AG04449 (cell line): ENCODE measurements around the gene GALNT18.

Experiments
- CTCF ChIA-PET: fragments of 350-600 bp; formaldehyde crosslinking; extraction: SDS; loops from one replicate; lab custom pipeline; 2021; ENCODE audit warnings: antibody characterized with exemption; lab: Yijun Ruan, JAX
- POLR2A ChIA-PET: fragments of 400-600, 350-600 bp; formaldehyde crosslinking; extraction: SDS; loops from one replicate; lab custom pipeline; 2020; ENCODE audit warnings: antibody characterized with exemption, inconsistent platforms; lab: Yijun Ruan, JAX
- DNase-seq: peaks from one replicate; pipeline ENCODE4 v3.0.0-alpha.2; 2010; ENCODE audit warnings: low read depth, low spot score
- H3K4me3 ChIP-seq: 2 replicates; pipeline ENCODE4 v1.5.1; 2011; ENCODE audit warnings: low read depth, mild to moderate bottlenecking, control low read depth, low read length
- CTCF ChIP-seq: IDR thresholded peaks from one replicate; pipeline ENCODE4 v1.5.1; 2011; ENCODE audit warnings: mild to moderate bottlenecking, moderate library complexity, low read length, control low read depth, inconsistent platforms; ENCODE audit not compliant: insufficient read depth; ENCODE audit errors: missing control alignments

GALNT18 gene

DNA sequence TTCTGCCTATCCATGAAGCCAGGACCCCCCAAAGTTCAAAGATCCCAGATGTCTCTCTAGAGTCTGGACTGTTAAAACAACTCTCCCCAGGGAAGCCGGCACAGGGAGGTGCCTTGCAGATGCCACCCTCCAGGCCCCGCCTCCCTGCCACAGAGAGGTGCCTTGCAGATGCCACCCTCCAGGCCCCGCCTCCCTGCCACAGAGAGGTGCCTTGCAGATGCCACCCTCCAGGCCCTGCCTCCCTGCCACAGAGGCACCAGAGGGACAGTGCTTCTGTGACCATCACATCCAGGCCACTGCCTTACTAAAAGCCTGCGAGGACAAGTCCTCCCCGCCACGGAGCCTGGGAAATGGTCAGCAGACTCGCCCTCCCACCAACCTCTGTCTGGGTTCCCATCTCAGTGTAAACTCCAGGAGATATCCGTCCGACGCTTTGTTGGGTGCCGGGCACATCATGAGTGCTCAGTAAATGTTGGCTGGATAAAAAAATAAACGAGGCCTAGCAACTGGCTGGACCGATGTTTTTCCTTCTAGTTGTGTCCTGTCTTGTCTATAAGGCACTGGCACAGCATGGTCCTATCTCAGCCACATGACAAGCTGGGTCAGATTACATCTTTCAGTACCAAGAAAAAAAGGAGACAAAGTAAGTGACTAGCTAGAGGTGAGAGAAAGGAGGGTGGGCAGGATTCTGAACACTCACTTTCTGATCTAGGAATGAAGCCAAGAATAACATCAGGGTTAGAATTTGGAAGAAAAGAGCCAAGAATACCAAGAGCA is 177.6 kb downstream of the GALNT18 start:
- POLR2A ChIA-PET: no interaction called here
- no peak for DNase-seq
- no peak for TF ChIP-seq CTCF
- CTCF ChIA-PET: no interaction called here
- no peak overlapping the region for H3K4me3 ChIP-seq

GRCh38 chr11:11442791-11443190 is 179.0 kb downstream of the GALNT18 start:
- POLR2A ChIA-PET: no interaction called here
- TF ChIP-seq CTCF: no peak
- CTCF ChIA-PET: no interaction called here

DNA sequence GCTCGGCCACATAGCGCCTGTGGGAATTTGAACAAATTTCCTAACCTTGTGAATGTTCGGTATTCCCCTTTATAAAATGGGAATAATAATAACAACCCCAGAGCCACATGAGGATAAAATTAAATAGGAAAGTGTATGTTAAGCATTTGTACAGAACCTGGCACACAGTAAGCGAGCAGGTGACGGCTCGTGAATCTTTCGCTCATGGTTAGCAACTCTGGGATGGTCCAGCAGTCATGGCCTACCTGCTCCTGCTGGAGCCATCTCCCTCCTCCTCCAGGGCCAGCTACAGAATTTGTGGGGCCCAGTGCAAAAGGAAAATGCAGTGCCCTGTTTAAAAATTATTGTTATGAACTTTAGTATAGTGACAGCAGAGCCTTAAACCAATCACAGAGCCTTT is 180.3 kb downstream of the GALNT18 start:
- ChIA-PET POLR2A (no interaction called here), CTCF (no interaction called here)
- no peak for DNase-seq
- no peak for TF ChIP-seq CTCF
- H3K4me3 ChIP-seq: no peak overlapping the region

More at GRCh38 chr11:11442791-11443190, 179.0 kb downstream of the GALNT18 start:
- no peak for DNase-seq
- no peak overlapping the region for H3K4me3 ChIP-seq

DNA sequence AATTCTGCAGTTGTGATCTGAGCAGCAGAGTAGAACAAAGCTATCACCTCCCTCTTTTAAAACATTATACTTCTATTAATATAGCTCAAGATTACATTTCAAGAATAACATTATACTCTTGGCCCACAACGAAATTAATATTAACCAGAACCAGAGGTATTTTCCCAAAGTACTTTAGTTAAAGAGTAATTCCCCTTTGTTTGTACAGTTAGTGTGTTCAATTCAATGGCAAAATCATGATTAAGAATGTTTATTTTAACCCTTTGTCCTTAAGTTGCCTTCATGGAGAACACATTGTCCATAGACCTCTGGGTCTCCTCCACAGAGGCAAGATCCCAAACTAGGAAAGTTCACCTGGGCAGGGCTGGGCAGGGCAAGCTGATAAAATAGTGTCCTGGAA is 180.7 kb downstream of the GALNT18 start:
- ChIA-PET POLR2A (no interaction called here), CTCF (interaction anchor here (1.0 kb wide), 1 partner anchor 20 kb away, joined by 3 read pairs; no protein-coding TSS in a partner anchor)
- TF ChIP-seq CTCF: no peak
- no peak for DNase-seq
- H3K4me3 ChIP-seq: no peak overlapping the region

- CTCF ChIA-PET: interaction anchor here (1.0 kb wide), 1 partner anchor 19 kb away, joined by 3 read pairs; no protein-coding TSS in a partner anchor
- DNase-seq: no peak
- H3K4me3 ChIP-seq: no peak overlapping the region
- POLR2A ChIA-PET: no interaction called here
- no peak for TF ChIP-seq CTCF
These were observed 181.7 kb downstream of the GALNT18 start for GRCh38 chr11:11440144-11440543.

DNA sequence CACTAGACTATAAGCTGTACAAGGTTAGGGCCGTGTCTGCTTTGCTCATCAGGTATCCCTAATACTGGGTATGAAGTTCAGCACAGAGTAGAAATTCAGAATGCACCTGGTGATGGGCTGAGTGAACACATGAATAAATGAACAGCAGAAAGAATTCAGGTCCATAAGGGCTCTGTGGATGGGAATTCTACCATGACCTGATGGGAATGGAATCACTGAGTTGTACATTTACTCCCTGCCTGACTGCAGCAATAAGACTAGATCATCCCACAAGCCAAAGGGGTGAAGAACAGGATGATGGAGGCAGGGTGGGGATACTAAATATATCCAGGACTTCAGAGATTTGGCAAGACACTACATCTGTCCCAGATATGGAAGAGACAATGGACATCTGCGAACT is 182.2 kb downstream of the GALNT18 start:
- no peak for DNase-seq
- no peak for TF ChIP-seq CTCF
- no peak overlapping the region for H3K4me3 ChIP-seq
- ChIA-PET CTCF (no interaction called here), POLR2A (no interaction called here)
